KOPT-K1 (cell line): ENCODE results near the gene ERP44.

ENCODE experiments used
- H3K27ac ChIP-seq: fragments of 200-600 bp; sonication (generic); 2 replicates; pipeline ENCODE4 v1.5.1; 2016; ENCODE audit warnings: antibody characterized with exemption, mild to moderate bottlenecking, low read depth, low read length; ENCODE audit not compliant: poor library complexity, severe bottlenecking
- H3K36me3 ChIP-seq: fragments of 200-600 bp; sonication (generic); 2 replicates; pipeline ENCODE4 v1.5.1; 2017; ENCODE audit warnings: antibody characterized with exemption, mild to moderate bottlenecking, low read length, moderate library complexity; ENCODE audit not compliant: insufficient read depth
- H3K9me3 ChIP-seq: fragments of 200-600 bp; sonication (generic); 2 replicates; pipeline ENCODE4 v1.5.1; 2017; ENCODE audit warnings: antibody characterized with exemption, low read length, mild to moderate bottlenecking; ENCODE audit not compliant: insufficient read depth, poor library complexity, severe bottlenecking

The ERP44 gene

DNA sequence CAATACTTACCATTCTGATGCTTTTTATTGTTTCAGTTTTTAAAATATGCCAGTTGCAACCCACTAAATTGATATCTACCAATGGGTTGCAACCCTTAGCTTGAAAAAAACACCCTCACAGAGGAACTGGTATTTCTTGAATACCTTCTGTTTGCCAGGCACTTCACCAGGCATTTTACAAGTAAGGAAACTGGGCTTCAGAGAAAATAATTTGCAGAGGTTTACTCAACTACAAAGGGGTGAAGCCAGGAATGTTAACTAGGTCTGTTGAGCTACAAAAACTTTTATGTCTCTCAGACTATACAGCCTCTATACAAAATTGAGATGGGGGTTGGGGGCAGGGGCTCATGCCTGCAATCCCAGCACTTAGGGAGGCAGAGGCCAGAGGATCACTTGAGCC is 127.4 kb downstream of the ERP44 start:
- Histone ChIP-seq H3K36me3 (peaks cover 38% of the 10 kb centered on the region), H3K9me3 (no peaks in the 10 kb centered on the region), H3K27ac (no peak overlapping the region)

DNA sequence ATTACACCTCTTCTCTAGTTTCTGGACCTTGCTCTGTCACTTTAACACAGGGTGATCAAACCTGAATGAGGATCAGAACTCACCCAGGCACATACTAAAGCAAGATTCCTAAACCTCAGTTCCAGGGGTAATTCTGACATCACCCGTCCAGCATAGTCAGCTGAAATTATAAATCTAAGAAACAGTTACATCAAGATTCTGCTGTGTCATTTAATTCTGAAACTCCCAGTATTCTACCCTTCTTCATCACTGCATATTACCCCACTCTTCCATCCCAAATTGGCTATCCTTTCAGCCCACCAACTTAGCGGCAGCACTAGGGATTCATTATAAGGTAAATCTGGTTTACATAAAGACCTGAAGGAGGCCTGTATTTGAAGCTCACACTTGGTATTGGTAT is 128.3 kb downstream of the ERP44 start:
- Histone ChIP-seq H3K36me3 (peaks cover 38% of the 10 kb centered on the region), H3K9me3 (no peaks in the 10 kb centered on the region), H3K27ac (no peak overlapping the region)

DNA sequence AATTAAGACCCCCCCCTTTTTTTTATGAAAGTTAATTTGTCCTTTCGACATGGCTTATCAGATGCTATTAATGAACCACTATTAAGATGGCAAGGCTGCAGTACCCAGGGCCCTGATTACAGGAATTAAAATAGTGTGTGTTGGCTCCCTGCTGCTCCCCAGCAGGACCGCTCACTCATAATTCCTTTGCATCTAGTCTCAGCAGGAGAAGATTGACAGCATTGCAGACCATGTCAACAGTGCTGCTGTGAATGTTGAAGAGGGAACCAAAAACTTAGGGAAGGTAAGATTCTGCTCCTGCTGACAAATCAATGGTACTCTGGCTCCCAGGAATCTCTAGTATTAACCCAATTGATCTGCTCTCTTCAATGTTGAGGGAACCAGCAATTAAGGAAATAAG is 131.3 kb downstream of the ERP44 start:
- Histone ChIP-seq H3K36me3 (peaks cover 32% of the 10 kb centered on the region), H3K9me3 (no peaks in the 10 kb centered on the region), H3K27ac (no peak overlapping the region)

DNA sequence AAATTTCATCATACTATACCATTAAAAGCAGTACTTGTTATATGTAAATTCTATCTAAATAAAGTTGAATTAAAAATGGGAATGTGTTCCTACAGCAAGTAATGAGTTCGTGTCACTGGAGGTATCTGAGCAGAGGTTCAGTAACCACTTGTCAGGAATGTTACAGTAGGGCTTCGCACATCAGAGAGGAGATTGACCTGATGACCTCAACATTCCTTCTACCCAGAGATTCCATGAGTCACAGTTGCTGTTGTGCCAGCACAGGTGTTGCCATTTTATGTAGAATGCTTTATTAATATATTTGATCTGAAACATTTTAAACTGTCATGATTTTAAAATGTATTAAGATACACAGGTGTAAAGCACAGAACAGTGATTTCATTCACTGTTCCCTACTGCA is 132.1 kb downstream of the ERP44 start:
- Histone ChIP-seq H3K9me3 (no peaks in the 10 kb centered on the region), H3K27ac (no peak overlapping the region)

DNA sequence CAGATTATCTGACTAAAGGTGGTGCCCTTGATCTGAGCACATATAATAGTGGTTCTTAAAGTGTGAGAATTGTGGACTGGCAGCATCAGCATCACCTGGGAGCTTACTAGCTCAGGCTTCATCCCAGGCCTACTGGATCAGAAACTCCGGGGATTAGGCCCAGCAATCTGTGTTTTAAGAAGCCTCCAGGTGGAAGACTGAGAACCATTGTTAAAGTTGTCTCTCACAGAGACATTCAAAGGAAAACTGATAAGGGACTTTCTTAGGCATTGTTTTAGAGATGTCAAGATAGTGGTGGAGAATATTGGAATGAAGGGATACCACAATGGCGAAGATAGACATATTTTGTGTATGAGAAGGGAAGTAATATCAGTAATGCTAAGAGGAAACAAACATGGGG is 132.8 kb downstream of the ERP44 start:
- no peaks in the 10 kb centered on the region for H3K9me3 ChIP-seq
- H3K27ac ChIP-seq, result no peak overlapping the region
- H3K36me3 ChIP-seq, result peaks cover 39% of the 10 kb centered on the region

More for the DNA sequence above, 132.1 kb downstream of the ERP44 start:
- peaks cover 32% of the 10 kb centered on the region for H3K36me3 ChIP-seq

DNA sequence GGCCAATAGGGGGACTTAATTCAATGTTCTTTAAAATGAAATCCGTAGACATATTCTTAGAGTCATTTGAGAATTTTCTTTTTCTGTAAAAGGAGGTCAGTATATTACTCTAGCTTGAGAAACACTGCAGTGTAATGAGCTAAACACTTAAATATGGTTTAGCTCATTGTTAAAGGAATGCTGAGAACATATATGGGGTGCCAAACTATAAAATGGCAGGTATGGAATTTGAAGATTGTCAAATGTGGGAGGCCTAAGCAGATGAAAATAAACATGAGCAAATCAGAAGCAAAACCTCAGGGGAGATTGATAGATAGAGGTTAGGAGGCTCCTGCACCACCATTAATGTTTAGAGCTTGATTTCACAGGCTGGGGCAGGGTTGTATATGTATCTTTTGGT is 134.5 kb downstream of the ERP44 start:
- Histone ChIP-seq H3K9me3 (no peaks in the 10 kb centered on the region), H3K27ac (no peak overlapping the region), H3K36me3 (peaks cover 37% of the 10 kb centered on the region)

DNA sequence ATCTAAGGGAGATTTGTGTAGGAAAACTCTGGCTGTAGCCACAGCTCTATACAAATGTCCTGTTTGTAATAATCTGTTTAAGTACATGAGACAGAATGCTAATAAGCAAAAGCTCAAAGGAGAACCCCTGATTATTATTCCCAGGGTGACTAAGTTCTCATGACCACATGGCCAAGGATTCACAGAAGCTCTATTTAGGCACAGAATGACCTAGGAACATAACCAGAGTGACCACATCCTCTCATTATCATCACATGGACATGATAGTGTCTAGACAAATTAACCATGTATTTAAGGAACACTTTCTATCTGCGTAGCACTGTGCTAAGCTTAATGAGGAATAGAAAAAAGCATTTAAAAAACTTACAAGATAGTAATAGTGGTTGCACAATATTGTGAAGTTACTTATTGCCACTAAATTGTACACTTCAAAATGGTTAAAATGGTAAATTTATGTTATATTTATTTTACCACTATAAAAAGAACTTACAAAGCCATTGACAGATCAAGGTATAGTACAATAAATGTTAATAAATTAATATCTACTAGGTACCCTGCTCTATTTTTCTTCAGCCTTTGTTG is 136.0 kb downstream of the ERP44 start:
- Histone ChIP-seq H3K9me3 (no peaks in the 10 kb centered on the region), H3K36me3 (peaks cover 21% of the 10 kb centered on the region), H3K27ac (no peak overlapping the region)

DNA sequence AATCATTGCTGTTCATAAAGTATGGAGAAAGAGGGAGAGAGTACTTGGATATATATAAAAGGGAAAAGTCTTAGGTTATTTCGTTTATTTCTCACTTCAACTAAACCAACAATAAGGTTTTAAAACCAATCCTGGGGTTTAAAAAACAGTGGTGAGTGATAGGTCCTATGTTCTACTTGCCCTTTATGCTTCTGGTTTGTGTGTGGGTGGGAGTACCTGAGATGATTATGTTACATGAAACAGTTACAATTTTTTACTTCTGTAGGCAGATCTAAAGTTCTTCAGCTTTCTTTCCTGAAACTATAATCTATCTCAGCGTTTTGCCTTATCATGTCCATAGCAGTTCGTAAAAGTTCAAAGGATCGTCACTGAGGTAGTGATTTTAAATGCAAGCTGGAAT is 143.2 kb downstream of the ERP44 start:
- Histone ChIP-seq H3K36me3 (peaks cover 24% of the 10 kb centered on the region), H3K9me3 (peaks cover 15% of the 10 kb centered on the region), H3K27ac (no peak overlapping the region)

DNA sequence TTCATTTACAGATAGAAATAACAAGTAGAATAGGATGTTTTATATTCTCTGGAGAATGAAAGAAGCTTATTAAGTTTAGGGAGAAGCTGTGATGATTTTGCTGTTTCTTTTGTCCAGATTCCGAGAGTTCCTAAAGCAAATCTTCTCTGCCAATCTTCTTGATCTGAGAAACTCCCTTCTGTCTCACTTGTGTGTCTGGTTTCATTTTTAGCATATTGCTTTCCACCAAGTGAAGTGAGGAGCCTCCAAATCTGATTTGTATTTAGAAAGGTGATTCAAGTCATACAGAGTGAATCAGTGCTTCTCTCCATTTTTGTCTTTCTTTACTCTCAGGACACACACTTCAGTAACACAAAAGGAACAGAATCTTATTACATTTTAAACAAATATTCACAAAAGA is 144.0 kb downstream of the ERP44 start:
- H3K27ac ChIP-seq, result no peak overlapping the region
- H3K36me3 ChIP-seq, result peaks cover 20% of the 10 kb centered on the region
- peaks cover 15% of the 10 kb centered on the region for H3K9me3 ChIP-seq

DNA sequence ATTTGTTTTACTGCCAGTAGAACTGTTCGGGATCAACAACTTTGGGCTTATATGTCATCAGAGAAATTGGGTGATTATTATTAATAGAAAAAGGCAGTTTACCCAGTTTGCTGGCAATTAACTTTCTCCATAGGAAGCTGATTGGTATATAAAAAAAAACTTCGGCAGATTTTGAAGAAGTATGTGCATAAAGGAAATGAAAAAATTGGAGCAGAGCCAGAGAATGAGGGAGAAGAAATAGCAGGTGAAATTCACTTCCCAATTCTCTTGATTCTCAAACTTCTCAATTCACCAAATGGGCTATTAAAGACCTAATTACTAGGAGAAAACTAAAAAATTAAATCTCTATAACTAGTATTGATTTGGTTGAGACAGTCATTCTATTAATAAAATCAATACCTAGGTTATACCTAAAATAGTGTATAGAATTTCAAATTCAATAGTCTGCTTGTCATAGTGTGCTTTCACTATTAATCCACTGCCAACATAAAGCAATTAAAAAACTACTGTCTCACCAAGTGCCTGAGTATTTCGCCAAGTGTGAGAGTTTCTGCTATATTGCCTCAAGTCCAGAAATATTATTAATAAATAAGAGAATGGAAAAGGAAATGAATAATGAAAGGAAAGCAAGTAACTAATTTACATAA is 144.8 kb downstream of the ERP44 start:
- H3K9me3 ChIP-seq, result peaks cover 15% of the 10 kb centered on the region
- H3K36me3 ChIP-seq, result peaks cover 20% of the 10 kb centered on the region
- H3K27ac ChIP-seq, result no peak overlapping the region

DNA sequence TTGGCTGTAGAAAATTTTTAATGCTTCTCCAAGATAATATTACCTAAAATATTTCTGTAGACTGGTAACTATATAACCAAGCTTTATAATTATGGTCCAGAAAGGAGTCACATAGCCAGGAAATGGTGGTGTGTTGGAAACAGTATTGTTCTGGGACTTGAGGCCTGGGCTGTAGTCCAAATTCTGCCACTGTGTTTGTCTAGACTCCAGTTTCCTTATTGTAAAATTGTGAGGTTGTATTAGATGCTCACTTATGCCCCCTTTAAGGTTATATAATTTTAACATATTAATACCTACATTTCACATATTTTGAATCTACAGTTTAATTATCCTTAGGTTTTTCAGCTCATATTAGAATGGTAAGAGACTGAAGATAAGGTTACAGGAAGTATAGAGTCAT is 149.9 kb downstream of the ERP44 start:
- H3K27ac ChIP-seq, result no peak overlapping the region
- H3K36me3 ChIP-seq, result peaks cover 20% of the 10 kb centered on the region
- H3K9me3 ChIP-seq, result peaks cover 15% of the 10 kb centered on the region

DNA sequence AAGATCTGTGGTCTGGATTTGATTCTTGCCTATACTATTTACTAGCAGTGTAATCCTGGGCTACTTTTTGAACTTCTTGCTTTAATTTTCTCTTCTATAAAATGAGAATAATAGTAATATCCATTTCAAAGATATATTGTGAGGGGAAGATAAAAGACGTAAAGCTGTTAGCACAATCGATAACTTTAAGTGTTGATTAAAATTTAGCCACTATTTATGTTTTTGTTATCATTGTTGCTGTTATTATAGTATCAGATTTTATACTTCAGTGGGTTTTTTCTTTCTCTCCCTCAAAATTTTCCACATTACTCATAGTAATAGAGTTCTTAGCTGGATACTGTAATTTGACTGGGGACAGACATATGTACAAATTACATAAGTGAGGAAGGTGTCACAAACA is 150.3 kb downstream of the ERP44 start:
- H3K36me3 ChIP-seq, result peaks cover 16% of the 10 kb centered on the region
- peaks cover 13% of the 10 kb centered on the region for H3K9me3 ChIP-seq

DNA sequence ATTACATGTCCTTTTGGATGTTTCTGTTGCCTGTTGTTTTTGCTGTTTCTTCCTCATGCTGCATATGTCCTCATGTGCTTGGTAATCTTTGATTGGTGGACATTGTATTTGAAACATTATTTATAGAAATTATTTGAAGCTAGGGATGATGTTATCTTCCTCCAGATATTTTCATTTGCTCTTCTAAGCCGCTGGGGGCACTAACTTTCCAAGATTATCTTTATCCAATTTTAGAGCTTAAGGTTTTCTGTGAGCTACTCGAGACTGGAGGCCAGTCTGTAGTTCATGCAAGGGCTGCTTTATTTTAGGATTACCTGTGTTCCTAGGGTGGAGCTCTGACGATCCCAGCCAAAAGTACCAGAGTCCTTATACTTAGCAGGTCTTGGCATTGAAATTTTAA is 151.4 kb downstream of the ERP44 start:
- Histone ChIP-seq H3K27ac (no peak overlapping the region), H3K36me3 (peaks cover 13% of the 10 kb centered on the region), H3K9me3 (peaks cover 9% of the 10 kb centered on the region)

More for the DNA sequence above, 150.3 kb downstream of the ERP44 start:
- H3K27ac ChIP-seq, result no peak overlapping the region

DNA sequence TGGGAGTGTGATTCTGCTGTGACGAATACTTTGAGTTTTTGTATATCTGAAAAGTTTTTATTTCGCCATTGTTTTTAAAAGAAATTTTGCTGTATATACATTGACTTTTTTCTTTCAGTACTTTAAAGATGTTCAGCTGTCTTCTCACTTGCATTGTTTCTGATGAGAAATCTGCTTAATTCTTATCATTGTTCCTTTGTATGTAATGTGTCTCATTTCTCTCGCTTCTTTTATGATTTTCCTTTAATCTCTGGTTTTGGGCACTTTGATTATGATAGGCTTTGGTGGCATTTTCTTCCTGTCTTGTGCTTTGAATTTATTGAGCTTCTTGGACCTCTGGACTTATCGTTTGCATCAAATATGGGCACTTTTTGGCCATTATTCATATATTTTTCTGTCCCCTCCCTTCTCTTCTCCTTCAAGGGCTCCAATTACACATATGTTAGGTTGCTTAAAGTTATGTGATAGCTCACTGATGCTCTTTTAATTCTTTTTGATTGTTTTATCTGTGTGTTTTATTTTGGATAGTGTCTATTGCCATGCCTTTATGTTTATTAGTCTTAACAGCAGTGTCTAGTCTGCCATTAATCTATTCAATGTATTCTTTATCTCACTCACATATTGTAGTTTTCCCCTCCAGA is 161.7 kb downstream of the ERP44 start:
- Histone ChIP-seq H3K36me3 (no peaks in the 10 kb centered on the region), H3K9me3 (peaks cover 7% of the 10 kb centered on the region), H3K27ac (no peak overlapping the region)

DNA sequence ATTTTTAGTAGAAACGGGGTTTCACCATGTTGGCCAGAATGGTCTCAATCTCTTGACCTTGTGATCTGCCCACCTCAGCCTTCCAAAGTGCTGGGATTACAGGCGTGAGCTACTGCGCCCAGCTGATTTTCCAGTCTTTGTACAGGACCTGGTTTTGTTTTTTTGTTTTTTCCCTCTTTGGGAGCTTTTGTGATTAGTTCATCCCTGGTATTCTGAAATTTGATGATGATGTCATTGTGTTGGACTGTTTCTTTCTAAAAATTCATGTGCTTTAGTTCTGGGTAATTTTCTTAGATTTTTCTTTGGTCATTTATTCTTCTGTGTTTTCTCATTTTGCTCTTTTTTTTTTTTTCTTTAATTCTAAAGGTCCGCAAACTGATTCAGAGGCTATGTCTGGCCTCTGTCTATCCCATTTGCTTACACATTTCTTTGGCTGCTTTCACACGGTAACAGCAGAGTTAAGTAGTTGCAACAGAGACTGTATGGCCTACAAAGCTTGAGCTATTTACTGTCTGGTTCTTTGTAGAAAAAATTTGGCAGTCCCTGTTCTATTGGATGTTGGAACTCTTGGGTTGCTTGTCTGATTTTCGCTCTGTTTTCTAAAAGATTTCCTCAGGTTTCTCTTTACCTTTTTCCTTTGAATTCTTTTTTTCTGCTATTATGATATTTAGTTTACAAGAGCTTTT is 167.5 kb downstream of the ERP44 start:
- no peaks in the 10 kb centered on the region; the same call in 1 of the 2 replicates for H3K36me3 ChIP-seq
- H3K9me3 ChIP-seq, result peaks cover 6% of the 10 kb centered on the region
- H3K27ac ChIP-seq, result no peak overlapping the region
